Activated gamma-delta T cell treated with anti-CD3 and anti-CD28 coated beads, Interleukin-2, amount 50 U/mL, for 16 hours (primary cell): ENCODE data around the gene BCHE.

Source experiments
- DNase-seq: peaks from one replicate; pipeline ENCODE4 v3.0.0-alpha.2; 2020; ENCODE audit warnings: low read depth

The BCHE gene

DNA sequence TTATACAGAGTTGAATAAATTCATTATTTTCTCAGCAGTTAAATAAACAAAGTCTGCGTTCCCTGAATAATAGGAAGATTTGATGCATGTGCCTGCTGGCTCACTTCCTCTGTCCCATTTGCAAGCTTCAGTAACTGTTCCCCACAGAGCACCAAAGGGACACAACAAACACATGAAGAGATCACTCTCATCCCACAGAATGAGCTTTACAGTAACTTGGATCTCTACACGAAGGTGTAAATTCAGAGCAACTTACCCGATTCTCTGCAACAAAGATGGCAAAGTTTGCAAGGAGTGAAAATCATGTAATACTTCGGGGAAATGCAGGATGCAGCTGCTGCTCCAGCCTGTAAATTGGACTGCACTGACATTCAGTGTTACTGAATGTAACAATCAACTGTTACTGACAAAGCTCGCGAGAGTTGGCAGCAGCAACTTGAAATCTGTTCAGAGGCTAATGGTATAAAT is at the start of gene BCHE:
BCHE (minus strand) TSS at position 366 of the 468 bp plus-strand sequence. CDS start 6,390 bp downstream, outside the sequence.
- DNase-seq, result no peak

DNA sequence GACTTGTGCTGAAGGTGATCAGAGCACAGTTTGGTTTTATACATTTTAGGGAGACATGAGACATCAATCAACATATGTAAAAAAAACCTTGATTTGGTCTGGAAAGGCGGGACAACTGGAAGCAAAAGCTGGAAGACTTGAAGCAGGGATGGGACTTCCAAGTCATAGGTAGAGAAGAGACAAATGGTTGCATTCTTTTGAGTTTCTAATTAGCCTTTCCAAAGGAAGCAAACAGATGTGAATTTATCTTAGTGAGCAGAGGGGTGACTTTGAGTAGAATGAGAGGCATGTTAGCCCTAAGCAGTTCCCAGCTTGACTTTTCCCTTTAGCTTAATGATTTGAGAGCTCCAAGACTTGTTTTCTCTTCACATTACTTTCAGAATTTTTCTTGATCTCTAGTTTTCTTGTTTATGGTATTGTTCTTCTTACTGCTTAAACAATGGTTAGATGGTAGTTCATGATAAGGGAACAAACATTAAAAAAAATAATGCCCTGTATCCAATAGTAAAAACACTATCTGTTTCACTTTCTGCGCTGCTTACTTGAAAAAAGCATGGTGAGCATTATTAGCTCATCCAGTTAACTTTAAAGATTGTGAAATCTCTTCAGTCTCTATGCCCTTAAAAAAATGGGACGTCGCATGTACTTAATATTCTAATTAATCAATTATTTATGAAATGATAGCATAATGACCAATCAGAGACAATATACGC is 48.5 kb upstream of the BCHE start:
- DNase-seq, result no peak

- no peak for DNase-seq
These were observed 47.3 kb upstream of the BCHE start for GRCh38 chr3:165884518-165884917.

GRCh38 chr3:165883863-165884478 is 46.7 kb upstream of the BCHE start:
- no peak for DNase-seq

GRCh38 chr3:165883117-165883516 is 45.9 kb upstream of the BCHE start:
- no peak for DNase-seq

GRCh38 chr3:165875644-165876043 is 38.4 kb upstream of the BCHE start:
- no peak for DNase-seq

- no peak for DNase-seq
These were observed 37.7 kb upstream of the BCHE start for GRCh38 chr3:165874663-165875489.

DNA sequence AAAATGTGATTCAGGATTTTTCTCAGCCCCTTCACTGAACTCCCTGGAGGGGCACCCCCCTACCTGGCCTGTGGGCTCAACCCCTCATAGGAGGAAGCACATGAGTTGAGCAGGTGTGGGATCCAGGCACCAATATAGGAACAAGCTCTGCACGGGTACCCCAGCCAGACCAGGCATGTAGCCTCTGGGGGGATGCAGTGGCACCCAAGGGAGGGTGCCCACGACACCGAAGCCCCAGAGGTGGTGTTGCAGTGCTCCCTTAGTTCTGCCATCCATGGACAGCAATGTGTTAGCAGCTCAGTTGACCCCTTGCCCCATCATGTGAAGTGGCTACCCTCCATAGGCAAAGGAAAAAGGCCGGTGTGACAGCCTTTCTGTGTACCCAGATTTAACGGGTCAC is 30.9 kb upstream of the BCHE start:
- no peak for DNase-seq

DNA sequence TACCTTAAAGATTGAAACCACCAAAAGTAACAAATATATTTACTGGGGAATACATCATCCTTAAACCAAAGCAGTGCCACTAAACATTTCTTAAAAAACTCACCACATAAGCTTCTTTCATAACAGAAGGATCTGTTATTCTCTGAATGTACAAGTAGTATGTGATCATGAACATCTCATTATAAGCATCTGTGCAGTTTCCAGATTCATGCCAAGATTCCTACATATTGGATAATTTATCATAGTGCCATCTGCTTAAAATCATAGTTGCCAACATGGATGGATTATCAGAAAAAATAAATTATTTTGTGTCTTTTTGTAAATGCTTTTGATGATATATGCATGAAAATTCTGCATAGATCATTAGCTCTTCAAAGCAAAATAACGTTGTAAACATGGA is 21.8 kb upstream of the BCHE start:
- no peak for DNase-seq

GRCh38 chr3:165855581-165855980 is 18.4 kb upstream of the BCHE start:
- no peak for DNase-seq

DNA sequence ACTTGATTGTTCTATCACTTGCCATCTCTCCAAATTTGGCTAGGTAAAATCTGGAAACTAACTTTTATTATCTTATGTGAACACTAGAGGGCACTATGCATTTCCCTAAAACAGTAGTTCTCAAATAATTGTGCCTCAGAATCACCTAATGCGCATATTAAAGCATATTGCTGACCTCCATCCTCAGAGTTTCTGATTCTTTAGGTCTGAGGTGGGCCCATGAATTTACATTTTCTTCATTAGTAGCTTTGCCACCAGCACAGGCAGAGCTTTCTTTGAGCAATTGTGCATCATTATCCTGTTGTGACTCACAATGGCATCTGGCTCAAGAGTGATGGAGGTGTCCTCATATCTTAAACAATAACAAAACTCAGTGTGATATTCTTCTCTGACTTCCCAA is 17.5 kb upstream of the BCHE start:
- DNase-seq, result no peak

DNA sequence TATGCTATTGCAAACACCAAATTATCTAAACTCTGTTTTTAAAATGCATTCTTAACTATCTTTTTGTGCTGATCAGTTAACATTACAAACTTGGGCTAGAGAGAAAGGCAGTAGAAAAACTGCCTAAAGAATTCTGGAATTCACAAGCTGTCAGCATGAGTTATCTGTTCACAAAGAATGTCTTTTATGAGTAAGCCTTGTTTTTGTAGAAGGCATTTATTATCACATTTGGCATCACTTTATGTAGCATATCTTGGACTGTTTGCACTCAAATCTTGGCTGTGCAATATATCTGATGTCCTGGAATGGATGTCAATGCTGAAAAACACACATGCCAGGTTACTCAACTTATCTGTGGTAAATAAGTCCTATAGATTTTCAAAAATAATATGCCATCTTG is 15.5 kb upstream of the BCHE start:
- no peak for DNase-seq

DNA sequence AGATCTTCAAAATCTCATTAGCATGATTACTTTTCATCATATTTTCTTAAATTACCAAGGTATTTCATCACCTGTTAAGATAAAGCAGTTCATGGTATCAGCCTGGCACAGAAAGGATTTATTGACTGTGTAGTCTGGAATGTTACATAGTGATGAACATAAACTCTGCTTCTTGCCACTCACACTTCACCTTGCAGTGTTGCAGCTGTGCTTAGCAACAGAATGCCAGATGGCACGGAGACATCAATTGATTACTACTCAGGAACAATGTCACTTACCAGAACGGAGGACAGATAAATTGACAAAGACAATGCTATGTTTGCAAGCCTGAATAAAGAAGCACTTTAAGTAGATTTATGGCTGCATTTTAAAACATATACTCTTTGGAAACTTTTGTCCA is 15.0 kb upstream of the BCHE start:
- DNase-seq, result no peak

GRCh38 chr3:165846056-165846455 is 8.8 kb upstream of the BCHE start:
- DNase-seq, result no peak

DNA sequence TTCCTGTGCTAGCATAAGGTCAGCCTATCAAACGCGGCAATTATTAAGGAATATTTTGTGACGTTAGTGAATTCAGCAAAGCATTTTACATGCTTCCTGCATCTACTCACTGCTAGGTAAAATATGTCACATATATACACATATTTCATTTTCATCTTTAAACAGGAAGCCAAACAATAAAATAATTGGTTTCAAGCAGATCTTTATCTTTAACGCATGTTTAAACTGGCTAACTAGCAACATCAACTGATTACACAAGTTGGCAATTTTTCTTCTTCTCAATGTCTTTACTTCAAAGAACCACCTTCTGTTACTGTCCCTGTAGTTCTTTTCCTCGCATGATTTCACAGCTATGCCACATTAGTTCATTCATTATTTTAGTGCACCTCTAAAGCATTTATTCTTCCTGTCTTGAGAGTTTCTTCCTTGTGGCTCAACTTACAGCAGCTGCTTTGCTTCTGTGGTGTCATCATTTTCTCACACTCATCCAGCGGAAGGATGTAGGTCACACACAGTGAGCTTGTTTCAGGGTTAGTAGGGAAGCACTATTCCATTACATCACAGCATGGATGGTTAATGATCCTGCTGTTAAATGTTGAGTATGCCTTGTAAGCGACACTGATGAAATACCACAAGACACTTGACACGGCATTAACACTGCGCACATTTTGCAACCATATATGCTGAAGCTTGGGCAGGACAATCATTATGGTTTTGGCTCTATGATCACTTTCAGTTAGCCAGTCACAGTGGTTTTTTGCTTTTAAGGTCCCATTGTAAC is 2.3 kb upstream of the BCHE start:
- no peak for DNase-seq

DNA sequence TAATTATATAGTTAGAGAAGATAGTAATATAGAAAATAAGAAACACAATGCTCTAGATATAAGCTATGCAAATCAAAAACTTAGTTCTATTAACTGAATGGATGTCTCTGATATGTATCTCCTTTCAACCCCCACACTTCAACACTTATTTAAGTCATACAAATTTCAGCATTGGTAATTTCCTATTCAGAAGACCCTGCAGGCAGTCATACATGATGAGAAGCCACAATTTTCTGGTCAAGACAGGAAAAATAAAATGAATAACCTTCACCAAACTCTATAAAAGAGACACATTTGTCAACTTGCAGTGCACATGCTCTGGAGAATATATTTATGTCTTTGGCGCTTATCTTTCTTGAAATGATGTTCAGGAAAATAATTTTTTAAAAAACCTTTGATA is 578 bp upstream of the BCHE start:
- DNase-seq, result no peak

- DNase-seq, result no peak
These were observed 1.8 kb downstream of the BCHE start for GRCh38 chr3:165835431-165835830.

DNA sequence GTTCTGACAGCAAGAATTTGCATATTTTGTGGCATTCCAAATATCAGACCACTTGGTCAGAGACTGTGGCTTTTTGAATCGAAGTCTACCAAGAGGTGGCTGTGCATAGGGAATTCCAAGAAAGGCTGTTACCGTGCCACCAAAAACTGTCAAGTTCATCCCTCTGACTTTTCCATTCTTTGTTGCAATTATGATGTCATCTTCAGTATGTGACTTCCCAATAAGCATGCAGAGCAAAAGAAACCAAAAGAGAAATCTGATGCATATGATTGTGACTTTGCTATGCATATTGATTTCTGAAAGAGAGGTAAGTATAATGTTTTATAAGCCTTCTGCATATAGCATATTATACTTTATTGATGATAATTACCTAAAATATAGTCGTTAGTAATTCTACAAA is 6.5 kb downstream of the BCHE start:
- DNase-seq, result no peak

DNA sequence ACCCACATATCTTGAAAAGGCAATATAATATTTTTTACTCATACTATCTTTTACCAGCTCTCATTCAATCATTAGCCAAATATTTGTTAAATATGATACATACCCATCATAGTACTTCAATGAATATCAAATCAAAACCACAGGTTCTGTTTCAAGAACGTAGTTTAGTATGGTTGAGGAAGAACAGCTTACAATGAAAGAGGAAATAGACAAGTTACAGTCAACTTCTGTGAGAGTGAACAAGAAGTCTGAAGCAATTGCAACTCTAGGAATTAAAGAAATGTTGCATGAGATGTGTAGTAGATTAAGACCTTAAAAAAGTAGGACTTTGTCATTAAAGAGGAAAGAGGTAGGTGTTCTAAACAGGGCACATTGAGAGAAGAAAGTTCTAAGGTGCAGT is 9.3 kb downstream of the BCHE start:
- DNase-seq, result no peak

- DNase-seq, result no peak
These were observed 10.0 kb downstream of the BCHE start for GRCh38 chr3:165827233-165827632.

DNA sequence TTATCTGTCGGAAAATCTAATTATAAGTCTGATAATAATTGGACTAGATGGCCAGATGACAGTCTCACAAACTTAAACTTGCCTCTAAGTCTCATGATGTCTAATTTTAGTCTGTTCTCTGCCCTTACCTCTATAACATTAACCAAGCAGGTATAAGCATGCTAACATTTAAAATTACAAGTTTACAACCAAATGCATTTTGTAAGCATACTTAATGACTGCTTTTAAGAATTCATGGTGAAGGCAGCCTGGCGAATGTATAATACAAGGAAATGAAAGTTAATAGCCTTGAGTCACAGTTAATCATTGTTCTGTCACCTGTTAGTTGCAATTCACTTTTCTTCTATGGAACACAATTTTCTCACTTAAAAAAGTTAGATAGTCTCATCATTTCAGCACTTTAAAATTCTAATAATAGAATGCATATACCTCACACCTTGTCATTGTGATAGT is 16.5 kb downstream of the BCHE start:
- no peak for DNase-seq

- DNase-seq, result no peak
These were observed 20.0 kb downstream of the BCHE start for GRCh38 chr3:165817160-165817709.
